OCI-LY7 (cell line): ENCODE data around the gene CALM1. TPM values are rescaled to one million over a fixed set of nuclear protein-coding genes. Genes with fewer than 3 reads are reported as not detected.

Source experiments
- BruUV-seq: library from RNA; stranded (reverse); fragments of 400-500 nt; replicated peaks from 2 replicates; lab custom pipeline; 2021; lab: Mats Ljungman, UMichigan
- CTCF ChIA-PET: fragments of 300-600 bp; sonication (Branson Sonifier 250); formaldehyde crosslinking; loops from one replicate; lab custom pipeline; 2022; ENCODE audit warnings: antibody characterized with exemption; ENCODE audit not compliant: unreplicated experiment; lab: Charles Lee
- POLR2A ChIA-PET: fragments of 300-600 bp; sonication (Branson Sonifier 250); formaldehyde crosslinking; loops from one replicate; lab custom pipeline; 2022; ENCODE audit warnings: antibody characterized with exemption; lab: Charles Lee
- DNase-seq: peaks from one replicate; pipeline ENCODE4 v3.0.0-alpha.2; 2015; ENCODE audit warnings: low spot score
- H2AFZ ChIP-seq: fragments of 200-600 bp; sonication (generic), shearing (Covaris generic); 2 replicates; pipeline ENCODE4 v1.6.1; 2014; ENCODE audit warnings: mild to moderate bottlenecking, antibody characterized with exemption, low read length, moderate library complexity
- H3K27ac ChIP-seq: fragments of 200-600 bp; sonication (generic); 2 replicates; pipeline ENCODE4 v1.5.1; 2014; ENCODE audit warnings: mixed run types, low read depth, mild to moderate bottlenecking, moderate library complexity, low read length, inconsistent platforms; ENCODE audit not compliant: poor library complexity, severe bottlenecking
- H3K36me3 ChIP-seq: fragments of 200-600 bp; sonication (generic); 2 replicates; pipeline ENCODE4 v1.6.1; 2014; ENCODE audit warnings: mild to moderate bottlenecking, antibody characterized with exemption, low read length, moderate library complexity, mixed read lengths; ENCODE audit not compliant: insufficient read depth
- H3K4me1 ChIP-seq: fragments of 200-600 bp; sonication (generic); 2 replicates; pipeline ENCODE4 v1.5.1; 2014; ENCODE audit warnings: mild to moderate bottlenecking, low read length; ENCODE audit not compliant: insufficient read depth, poor library complexity, severe bottlenecking
- H3K4me2 ChIP-seq: fragments of 200-600 bp; sonication (generic); 2 replicates; pipeline ENCODE4 v1.6.1; 2014; ENCODE audit warnings: mild to moderate bottlenecking, low read length
- H3K4me3 ChIP-seq: fragments of 200-600 bp; sonication (generic); 2 replicates; pipeline ENCODE4 v1.5.1; 2014; ENCODE audit warnings: mild to moderate bottlenecking, low read depth, low read length; ENCODE audit not compliant: poor library complexity, severe bottlenecking
- H3K79me2 ChIP-seq: fragments of 200-600 bp; sonication (generic); 2 replicates; pipeline ENCODE4 v1.6.1; 2016; ENCODE audit warnings: low read depth, mild to moderate bottlenecking, low read length, moderate library complexity, mixed read lengths; ENCODE audit not compliant: insufficient read depth
- H3K9me2 ChIP-seq: fragments of 200-600 bp; sonication (generic); 2 replicates; pipeline ENCODE4 v1.6.1; 2016; ENCODE audit warnings: mild to moderate bottlenecking, low read length, mixed read lengths; ENCODE audit not compliant: insufficient read depth
- H3K9me3 ChIP-seq: fragments of 200-600 bp; sonication (generic); 2 replicates; pipeline ENCODE4 v1.6.1; 2014; ENCODE audit warnings: mild to moderate bottlenecking, mixed run types, low read length, mixed read lengths
- H4K20me1 ChIP-seq: fragments of 200-600 bp; sonication (generic); 2 replicates; pipeline ENCODE4 v1.6.1; 2014; ENCODE audit warnings: mild to moderate bottlenecking, antibody characterized with exemption, low read length, moderate library complexity, mixed read lengths; ENCODE audit not compliant: insufficient read depth
- EZH2phosphoT487 ChIP-seq: fragments of 200-600 bp; sonication (generic); IDR thresholded peaks from 2 replicates; pipeline ENCODE4 v1.6.1; 2018; ENCODE audit warnings: low read depth, borderline replicate concordance, mild to moderate bottlenecking, mixed run types, antibody characterized with exemption, low read length, moderate library complexity, mixed read lengths
- intact Hi-C: fragments of 100-400 bp; cut with micrococcal nuclease; formaldehyde crosslinking; loops from one replicate; pipeline ENCODE4 v1.10.0; 2022; ENCODE audit not compliant: unreplicated experiment
- total RNA-seq, 2 experiments: library from RNA; depleted of rRNA in 1 of 2; stranded (reverse); fragments of >200 nt in 1 of 2; shearing (Covaris generic) in 1 of 2; gene quantifications; 2 replicates each; pipeline ENCODE4 v1.2.3, GENCODE V29; 2014 to 2022
- TF ChIP-seq, protein P1 (sequence below): fragments of 200-600 bp; sonication (generic); conservative IDR thresholded peaks from 2 replicates; pipeline ENCODE4 v1.5.1; 2014; ENCODE audit warnings: mild to moderate bottlenecking, antibody characterized with exemption, low read length, moderate library complexity, mixed read lengths

The CALM1 gene
- total RNA-seq, 2 experiments from 2014 or later = 282 to 311 TPM

GRCh38 chr14:90382491-90383125, 14.2 kb upstream of the CALM1 start:
- H3K4me2 ChIP-seq = peak overlapping the region; percentile 88
- H3K79me2 ChIP-seq = no peaks in the 10 kb centered on the region
- TSS peak; percentile 96 for BruUV-seq
- H3K27ac ChIP-seq = peak overlapping the region; percentile 79
- H3K9me3 ChIP-seq = no peaks in the 10 kb centered on the region
- H3K9me2 ChIP-seq = no peaks in the 10 kb centered on the region
- CTCF ChIA-PET = no interaction called here
- TF ChIP-seq EZH2phosphoT487 = no peak
- TF ChIP-seq, protein P1, sequence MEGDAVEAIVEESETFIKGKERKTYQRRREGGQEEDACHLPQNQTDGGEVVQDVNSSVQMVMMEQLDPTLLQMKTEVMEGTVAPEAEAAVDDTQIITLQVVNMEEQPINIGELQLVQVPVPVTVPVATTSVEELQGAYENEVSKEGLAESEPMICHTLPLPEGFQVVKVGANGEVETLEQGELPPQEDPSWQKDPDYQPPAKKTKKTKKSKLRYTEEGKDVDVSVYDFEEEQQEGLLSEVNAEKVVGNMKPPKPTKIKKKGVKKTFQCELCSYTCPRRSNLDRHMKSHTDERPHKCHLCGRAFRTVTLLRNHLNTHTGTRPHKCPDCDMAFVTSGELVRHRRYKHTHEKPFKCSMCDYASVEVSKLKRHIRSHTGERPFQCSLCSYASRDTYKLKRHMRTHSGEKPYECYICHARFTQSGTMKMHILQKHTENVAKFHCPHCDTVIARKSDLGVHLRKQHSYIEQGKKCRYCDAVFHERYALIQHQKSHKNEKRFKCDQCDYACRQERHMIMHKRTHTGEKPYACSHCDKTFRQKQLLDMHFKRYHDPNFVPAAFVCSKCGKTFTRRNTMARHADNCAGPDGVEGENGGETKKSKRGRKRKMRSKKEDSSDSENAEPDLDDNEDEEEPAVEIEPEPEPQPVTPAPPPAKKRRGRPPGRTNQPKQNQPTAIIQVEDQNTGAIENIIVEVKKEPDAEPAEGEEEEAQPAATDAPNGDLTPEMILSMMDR = no peak; the same call in 1 of the 2 replicates
- H2AFZ ChIP-seq = peak overlapping the region; percentile 80
- H3K4me3 ChIP-seq = peak overlapping the region; percentile 76
- H3K36me3 ChIP-seq = no peaks in the 10 kb centered on the region
- DNase-seq = peak; percentile 54
- H3K4me1 ChIP-seq = peaks cover 29% of the 10 kb centered on the region
- no peaks in the 10 kb centered on the region for H4K20me1 ChIP-seq
- intact Hi-C loops = loop anchor here (1.0 to 5.0 kb wide), 3 partner anchors 14 to 765 kb away; partner anchors contain the start of gene NRDE2
- POLR2A ChIA-PET = interaction anchor here (1.6 to 3.3 kb wide), 3 partner anchors 14 to 127 kb away, joined by 6 to 33 read pairs (median 9); partner anchors contain the start of genes CALM1 and PSMC1

DNA sequence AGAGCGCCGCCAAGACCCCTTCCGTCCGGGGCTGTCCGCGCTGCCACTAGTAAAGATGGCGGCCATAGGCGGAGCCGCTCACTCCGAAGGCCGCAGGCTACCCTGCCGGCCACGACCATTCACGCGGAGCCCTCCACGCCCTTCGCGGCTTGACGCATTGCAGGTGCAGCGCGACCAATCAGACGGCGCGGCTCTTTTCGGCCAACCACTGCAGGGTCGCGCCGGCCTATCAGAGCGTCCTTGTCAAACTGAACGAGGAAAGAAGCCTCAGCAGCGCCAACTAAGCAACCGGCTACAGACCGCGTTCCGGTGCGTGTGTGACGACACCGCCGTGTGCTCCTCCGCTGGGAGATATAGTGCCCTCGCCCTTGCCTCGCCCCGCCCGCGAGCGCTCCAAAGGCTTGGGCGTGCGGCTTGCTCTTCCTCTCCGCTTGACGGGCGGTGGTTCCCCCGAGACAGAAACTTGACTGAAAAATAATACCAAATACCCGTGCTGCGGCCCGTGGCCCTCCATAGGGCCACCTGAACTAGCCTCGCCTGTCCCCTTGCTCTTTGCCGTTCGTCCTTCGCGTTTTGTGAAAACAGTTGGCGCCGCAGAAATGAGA, 13.6 kb upstream of the CALM1 start:
- Histone ChIP-seq H4K20me1 (no peaks in the 10 kb centered on the region), H3K27ac (peak overlapping the region; percentile 79), H3K4me1 (peaks cover 29% of the 10 kb centered on the region), H3K9me2 (no peaks in the 10 kb centered on the region), H2AFZ (peak overlapping the region; percentile 80), H3K9me3 (no peaks in the 10 kb centered on the region), H3K4me3 (peak overlapping the region; percentile 76), H3K36me3 (no peaks in the 10 kb centered on the region), H3K4me2 (peak overlapping the region; percentile 96), H3K79me2 (no peaks in the 10 kb centered on the region)
- peak; percentile 99 for DNase-seq
- TF ChIP-seq, protein P1 = 0 out of 2 replicates have a peak, but pooled peaks have one; percentile 38
- TF ChIP-seq EZH2phosphoT487 = no peak
- no TSS peak for BruUV-seq
- intact Hi-C loops = loop anchor here (1.0 to 5.0 kb wide), 3 partner anchors 13 to 766 kb away; partner anchors contain the start of gene NRDE2
- CTCF ChIA-PET = no interaction called here
- POLR2A ChIA-PET = interaction anchor here (0.9 to 3.3 kb wide), 6 partner anchors 8 to 127 kb away, joined by 3 to 33 read pairs (median 5); partner anchors contain the start of genes CALM1 and PSMC1
